Breast epithelium (tissue), 4 donors: ENCODE measurements around the gene PPFIA1. TPM values are rescaled to one million over a fixed set of nuclear protein-coding genes. Genes with fewer than 3 reads are reported as not detected.
"Not testable (repeated sequence)": the region's sequence is repeated elsewhere in the genome, so short reads cannot be mapped to it uniquely, and the experiment has no call there.

Experiments used
- DNase-seq, 2 donors: peaks; one replicate each; pipeline ENCODE4 v3.0.0-alpha.2; 2019; ENCODE audit warnings: low spot score in 2 of 2
- H3K27ac ChIP-seq, 2 donors: fragments of 200-600 bp; sonication (generic) in 1 of 2; one replicate each; pipeline ENCODE4 v1.5.1; 2016 to 2019; ENCODE audit warnings: mild to moderate bottlenecking in 1 of 2
- H3K27me3 ChIP-seq, 2 donors: fragments of 200-600 bp; sonication (generic) in 1 of 2; one replicate each; pipeline versions ENCODE4 v1.5.1 to v1.6.0; 2017 to 2019; ENCODE audit warnings: control low read depth in 1 of 2, mild to moderate bottlenecking in 1 of 2
- H3K36me3 ChIP-seq: fragments of 200-600 bp; one replicate; pipeline ENCODE4 v1.5.1; 2019
- H3K4me1 ChIP-seq, 2 donors: fragments of 200-600 bp; sonication (generic); one replicate each; pipeline ENCODE4 v1.5.1; 2016 to 2019; ENCODE audit warnings: control low read depth in 1 of 2
- H3K4me3 ChIP-seq, 3 donors: fragments of 200-600 bp; sonication (generic); 1 replicate in 2 of 3; 2 replicates in 1 of 3; pipeline ENCODE4 v1.5.1; 2016 to 2019; ENCODE audit warnings: mild to moderate bottlenecking in 3 of 3, moderate library complexity in 2 of 3
- H3K9me3 ChIP-seq, 2 donors: fragments of 200-600 bp; sonication (generic) in 1 of 2; one replicate each; pipeline ENCODE4 v1.5.1; 2016 to 2019; ENCODE audit warnings: control low read depth in 1 of 2
- CTCF ChIP-seq, 3 donors: fragments of 450-650 bp; IDR thresholded peaks; one replicate each; pipeline ENCODE4 v1.5.1; 2016 to 2017; ENCODE audit warnings: antibody characterized with exemption in 3 of 3, mild to moderate bottlenecking in 3 of 3, moderate library complexity in 3 of 3
- POLR2A ChIP-seq: fragments of 450-650 bp; IDR thresholded peaks from one replicate; pipeline ENCODE4 v1.6.1; 2016; ENCODE audit warnings: antibody characterized with exemption, mild to moderate bottlenecking, moderate library complexity
- POLR2AphosphoS5 ChIP-seq, 3 donors: sonication (generic); formaldehyde crosslinking; IDR thresholded peaks; one replicate each; pipeline ENCODE4 v1.6.1; 2017; ENCODE audit warnings: antibody characterized with exemption in 3 of 3
- intact Hi-C: fragments of 100-400 bp; cut with DNase I; formaldehyde crosslinking; loops from one replicate; pipeline ENCODE4 v1.15.1; 2023; ENCODE audit warnings: low total_unique reads
- total RNA-seq, 3 donors: library from RNA; depleted of rRNA; stranded (reverse); fragments of >200 nt; gene quantifications; one replicate each; pipeline ENCODE4 v1.1.0, GENCODE V29; 2016

Gene PPFIA1
- total RNA-seq, 3 donors from 2014 or later, result 52.2 to 80.8 (median 78.0) TPM

GRCh38 chr11:70292863-70293262, 22.4 kb downstream of the PPFIA1 start:
- no peak for TF ChIP-seq POLR2A
- TF ChIP-seq POLR2AphosphoS5 (IDR thresholded peaks at IDR 0.05), result no peak
- no peak for TF ChIP-seq CTCF (IDR thresholded peaks at IDR 0.05)
- Histone ChIP-seq H3K36me3 (no peaks in the 10 kb centered on the region), H3K27ac (no peak overlapping the region), H3K4me1 (no peaks in the 10 kb centered on the region), H3K4me3 (no peak overlapping the region), H3K9me3 (no peaks in the 10 kb centered on the region), H3K27me3 (no peaks in the 10 kb centered on the region)
- intact Hi-C loops, result no loop called here
- no peak for DNase-seq

- H3K4me1 ChIP-seq, DNase-seq, H3K9me3 ChIP-seq, H3K4me3 ChIP-seq, H3K27ac ChIP-seq, intact Hi-C loops, H3K27me3 ChIP-seq, H3K36me3 ChIP-seq: not testable (repeated sequence)
Measured at GRCh38 chr11:70295166-70295565, 24.7 kb downstream of the PPFIA1 start.

- no peak for TF ChIP-seq CTCF (IDR thresholded peaks at IDR 0.05)
- no peak for TF ChIP-seq POLR2A
- TF ChIP-seq POLR2AphosphoS5 (IDR thresholded peaks at IDR 0.05), result no peak
- Histone ChIP-seq H3K9me3 (no peaks in the 10 kb centered on the region), H3K4me1 (no peaks in the 10 kb centered on the region), H3K27ac (no peak overlapping the region), H3K4me3 (no peak overlapping the region), H3K36me3 (no peaks in the 10 kb centered on the region), H3K27me3 (no peaks in the 10 kb centered on the region)
- intact Hi-C loops, result no loop called here
- no peak for DNase-seq
Measured at GRCh38 chr11:70296681-70297080, 26.2 kb downstream of the PPFIA1 start.

- no peak overlapping the region for H3K27ac ChIP-seq
- DNase-seq, result no peak
- no peaks in the 10 kb centered on the region for H3K4me1 ChIP-seq
- intact Hi-C loops, result no loop called here
- H3K27me3 ChIP-seq, result no peaks in the 10 kb centered on the region
- no peaks in the 10 kb centered on the region for H3K9me3 ChIP-seq
- no peaks in the 10 kb centered on the region for H3K36me3 ChIP-seq
- H3K4me3 ChIP-seq, result no peak overlapping the region
- TF ChIP-seq CTCF (IDR thresholded peaks at IDR 0.05) (no peak), POLR2AphosphoS5 (IDR thresholded peaks at IDR 0.05) (no peak)
Measured at GRCh38 chr11:70297341-70297740, 26.9 kb downstream of the PPFIA1 start.

GRCh38 chr11:70298243-70298915, 27.9 kb downstream of the PPFIA1 start:
- TF ChIP-seq POLR2AphosphoS5 (IDR thresholded peaks at IDR 0.05), result no peak
- no peak for TF ChIP-seq CTCF (IDR thresholded peaks at IDR 0.05)
- TF ChIP-seq POLR2A, result no peak
- H3K27me3 ChIP-seq, result no peaks in the 10 kb centered on the region
- intact Hi-C loops, result no loop called here
- no peak overlapping the region for H3K4me3 ChIP-seq
- H3K27ac ChIP-seq, result no peak overlapping the region
- H3K36me3 ChIP-seq, result no peaks in the 10 kb centered on the region
- no peaks in the 10 kb centered on the region for H3K9me3 ChIP-seq
- no peak for DNase-seq
- no peaks in the 10 kb centered on the region for H3K4me1 ChIP-seq

GRCh38 chr11:70299636-70300035, 29.1 kb downstream of the PPFIA1 start:
- no peaks in the 10 kb centered on the region for H3K27me3 ChIP-seq
- TF ChIP-seq POLR2A (no peak), CTCF (IDR thresholded peaks at IDR 0.05) (no peak), POLR2AphosphoS5 (IDR thresholded peaks at IDR 0.05) (no peak)
- H3K4me3 ChIP-seq, result no peak overlapping the region
- intact Hi-C loops, result no loop called here
- no peaks in the 10 kb centered on the region for H3K36me3 ChIP-seq
- H3K9me3 ChIP-seq, result no peaks in the 10 kb centered on the region
- H3K27ac ChIP-seq, result no peak overlapping the region
- H3K4me1 ChIP-seq, result no peaks in the 10 kb centered on the region
- DNase-seq, result no peak
